Body of pancreas (tissue), 4 donors: ENCODE data around the gene CHRNA1. TPM values are rescaled to one million over a fixed set of nuclear protein-coding genes. Genes with fewer than 3 reads are reported as not detected.

ENCODE experiments used
- ATAC-seq: fragments of 150-250 bp; one replicate; pipeline ENCODE4 v1.9.1; 2016
- DNase-seq, 4 donors: peaks; one replicate each; pipeline ENCODE4 v3.0.0-alpha.2; 2019
- H3K27ac ChIP-seq, 4 donors: fragments of 200-600 bp; sonication (generic); 1 replicate in 3 of 4; 2 replicates in 1 of 4; pipeline versions ENCODE4 v1.5.1 to v1.6.1; 2016 to 2019; ENCODE audit warnings: mild to moderate bottlenecking in 1 of 4, mixed read lengths in 1 of 4, moderate library complexity in 1 of 4
- H3K27me3 ChIP-seq, 2 donors: fragments of 200-600 bp; sonication (generic); one replicate each; pipeline ENCODE4 v1.6.0; 2016; ENCODE audit warnings: mild to moderate bottlenecking in 1 of 2
- H3K36me3 ChIP-seq, 2 donors: fragments of 200-600 bp; sonication (generic); replicated peaks in 1 of 2; 2 replicates each; pipeline ENCODE4 v1.5.1; 2016; ENCODE audit warnings: low read depth in 2 of 2; ENCODE audit not compliant: insufficient read depth in 1 of 2
- H3K4me1 ChIP-seq: fragments of 200-600 bp; sonication (generic); one replicate; pipeline ENCODE4 v1.6.0; 2016
- H3K4me3 ChIP-seq, 2 donors: fragments of 200-600 bp; sonication (generic); 1 replicate in 1 of 2; 2 replicates in 1 of 2; pipeline ENCODE4 v1.5.1; 2016 to 2019
- H3K9me3 ChIP-seq, 3 donors: fragments of 200-600 bp; sonication (generic); 1 replicate in 2 of 3; 2 replicates in 1 of 3; pipeline ENCODE4 v1.5.1; 2016
- POLR2A ChIP-seq, 3 donors: fragments of 450-650 bp; IDR thresholded peaks; one replicate each; pipeline ENCODE4 v1.6.1; 2016; ENCODE audit warnings: antibody characterized with exemption in 3 of 3, mild to moderate bottlenecking in 2 of 3
- WGBS, 2 donors: methylation state at CpG; one replicate each; pipeline ENCODE4 v1.1.5; 2017; 5-methylcytosine and 5-hydroxymethylcytosine counted together
- intact Hi-C: fragments of 100-400 bp; cut with DNase I; formaldehyde crosslinking; loops from one replicate; pipeline ENCODE4 v1.15.1; 2023
- total RNA-seq, 2 donors: library from RNA; depleted of rRNA; stranded (reverse); fragments of >200 nt; gene quantifications; one replicate each; pipeline ENCODE4 v1.1.0, GENCODE V29; 2016
- TF ChIP-seq, protein P1 (sequence below), 7 experiments: fragments of 450-650 bp in 4 of 7; fragments of 200-600 bp in 3 of 7; sonication (generic) in 3 of 7; IDR thresholded peaks; one replicate each; pipeline ENCODE4 v1.5.1; 2016 to 2019; ENCODE audit warnings: antibody characterized with exemption in 7 of 7

CHRNA1 gene
- total RNA-seq, 2 donors from 2014 or later, result not detected

GRCh38 chr2:174719016-174719415 is 45.3 kb downstream of the CHRNA1 start:
- H3K4me1 ChIP-seq, result no peaks in the 10 kb centered on the region
- DNase-seq (no peak), ATAC-seq (no peak)
- H3K4me3 ChIP-seq, result no peak overlapping the region
- TF ChIP-seq, protein P1, sequence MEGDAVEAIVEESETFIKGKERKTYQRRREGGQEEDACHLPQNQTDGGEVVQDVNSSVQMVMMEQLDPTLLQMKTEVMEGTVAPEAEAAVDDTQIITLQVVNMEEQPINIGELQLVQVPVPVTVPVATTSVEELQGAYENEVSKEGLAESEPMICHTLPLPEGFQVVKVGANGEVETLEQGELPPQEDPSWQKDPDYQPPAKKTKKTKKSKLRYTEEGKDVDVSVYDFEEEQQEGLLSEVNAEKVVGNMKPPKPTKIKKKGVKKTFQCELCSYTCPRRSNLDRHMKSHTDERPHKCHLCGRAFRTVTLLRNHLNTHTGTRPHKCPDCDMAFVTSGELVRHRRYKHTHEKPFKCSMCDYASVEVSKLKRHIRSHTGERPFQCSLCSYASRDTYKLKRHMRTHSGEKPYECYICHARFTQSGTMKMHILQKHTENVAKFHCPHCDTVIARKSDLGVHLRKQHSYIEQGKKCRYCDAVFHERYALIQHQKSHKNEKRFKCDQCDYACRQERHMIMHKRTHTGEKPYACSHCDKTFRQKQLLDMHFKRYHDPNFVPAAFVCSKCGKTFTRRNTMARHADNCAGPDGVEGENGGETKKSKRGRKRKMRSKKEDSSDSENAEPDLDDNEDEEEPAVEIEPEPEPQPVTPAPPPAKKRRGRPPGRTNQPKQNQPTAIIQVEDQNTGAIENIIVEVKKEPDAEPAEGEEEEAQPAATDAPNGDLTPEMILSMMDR (IDR thresholded peaks at IDR 0.05), result no peak
- TF ChIP-seq POLR2A (IDR thresholded peaks at IDR 0.05), result no peak
- H3K36me3 ChIP-seq, result no peaks in the 10 kb centered on the region
- peaks cover 0 to 4% (median 0%) of the 10 kb centered on the region in 3 donors for H3K9me3 ChIP-seq
- 50 to 58% methylated on average over 4 of the region's 4 CpGs for WGBS, 2 donors
- no peaks in the 10 kb centered on the region for H3K27me3 ChIP-seq
- H3K27ac ChIP-seq, result no peak overlapping the region
- intact Hi-C loops, result no loop called here

- DNase-seq (no peak), ATAC-seq (no peak)
- WGBS, 2 donors, result 26 to 67% methylated on average over 4 of the region's 4 CpGs
- TF ChIP-seq, protein P1 (IDR thresholded peaks at IDR 0.05), result no peak
- TF ChIP-seq POLR2A (IDR thresholded peaks at IDR 0.05), result no peak
- Histone ChIP-seq H3K36me3 (no peaks in the 10 kb centered on the region), H3K27ac (no peak overlapping the region), H3K9me3 (peaks cover 0 to 4% (median 0%) of the 10 kb centered on the region in 3 donors), H3K4me1 (no peaks in the 10 kb centered on the region), H3K27me3 (no peaks in the 10 kb centered on the region), H3K4me3 (no peak overlapping the region)
- intact Hi-C loops, result no loop called here
Measured at GRCh38 chr2:174718591-174718990, 45.7 kb downstream of the CHRNA1 start.

- intact Hi-C loops, result no loop called here
- Histone ChIP-seq H3K27me3 (no peaks in the 10 kb centered on the region), H3K9me3 (peaks cover 0 to 4% (median 0%) of the 10 kb centered on the region in 3 donors), H3K4me3 (no peak overlapping the region), H3K36me3 (no peaks in the 10 kb centered on the region), H3K27ac (no peak overlapping the region), H3K4me1 (no peaks in the 10 kb centered on the region)
- DNase-seq (no peak), ATAC-seq (no peak)
- TF ChIP-seq, protein P1 (IDR thresholded peaks at IDR 0.05), result no peak
- no peak for TF ChIP-seq POLR2A (IDR thresholded peaks at IDR 0.05)
- 84 to 94% methylated on average over 3 of the region's 3 CpGs for WGBS, 2 donors
Measured at GRCh38 chr2:174717916-174718315, 46.4 kb downstream of the CHRNA1 start.

DNA sequence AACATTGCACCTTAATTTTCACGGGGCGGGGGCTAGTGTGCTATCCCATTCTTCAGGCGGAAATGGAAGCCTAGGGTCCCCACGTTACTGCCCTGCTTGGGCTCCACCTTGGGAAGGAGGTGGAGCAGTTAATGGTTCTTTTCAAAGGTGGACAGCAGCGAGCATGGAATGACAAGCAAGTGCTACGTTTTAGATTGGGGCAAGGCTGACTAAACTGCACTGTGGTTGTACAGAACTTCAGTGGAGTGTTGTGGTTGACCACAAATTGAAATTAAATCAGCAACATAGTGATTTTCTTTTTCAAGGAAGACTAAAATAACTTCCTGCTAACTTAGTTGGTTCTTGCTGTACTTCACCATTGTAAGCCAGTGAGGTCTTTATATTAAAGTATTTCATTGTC is 47.0 kb downstream of the CHRNA1 start:
- Histone ChIP-seq H3K4me3 (no peak overlapping the region), H3K36me3 (no peaks in the 10 kb centered on the region), H3K4me1 (no peaks in the 10 kb centered on the region), H3K27ac (no peak overlapping the region), H3K9me3 (peaks cover 0 to 4% (median 0%) of the 10 kb centered on the region in 3 donors), H3K27me3 (no peaks in the 10 kb centered on the region)
- intact Hi-C loops, result no loop called here
- ATAC-seq (no peak), DNase-seq (no peak)
- 70 to 81% methylated on average over 6 of the region's 6 CpGs for WGBS, 2 donors
- TF ChIP-seq, protein P1 (IDR thresholded peaks at IDR 0.05), result no peak
- TF ChIP-seq POLR2A (IDR thresholded peaks at IDR 0.05), result no peak

DNA sequence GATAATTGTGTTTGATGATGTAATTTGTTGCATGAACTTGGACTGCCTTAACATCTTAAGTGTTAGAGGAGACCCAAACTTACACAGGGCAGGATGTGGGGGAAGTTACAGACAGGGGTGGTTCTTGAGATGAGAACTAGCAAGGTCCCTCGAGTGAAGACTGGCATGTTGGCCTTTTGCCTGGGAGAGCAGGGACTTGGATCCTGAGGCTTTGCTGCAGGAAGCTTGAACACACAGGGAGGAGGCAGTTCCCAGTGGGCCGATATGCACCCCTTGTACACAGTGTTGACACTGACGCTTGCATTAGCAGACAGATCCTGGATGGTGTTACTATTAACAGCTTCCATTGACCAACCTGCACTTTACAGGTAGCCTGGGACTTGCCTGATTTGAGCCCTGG is 47.5 kb downstream of the CHRNA1 start:
- Histone ChIP-seq H3K27ac (no peak overlapping the region), H3K9me3 (peaks cover 0 to 4% (median 0%) of the 10 kb centered on the region in 3 donors), H3K27me3 (no peaks in the 10 kb centered on the region), H3K4me3 (no peak overlapping the region), H3K36me3 (no peaks in the 10 kb centered on the region), H3K4me1 (no peaks in the 10 kb centered on the region)
- ATAC-seq (no peak), DNase-seq (no peak)
- intact Hi-C loops, result no loop called here
- WGBS, 2 donors, result 50 to 55% methylated on average over 3 of the region's 3 CpGs
- TF ChIP-seq POLR2A (IDR thresholded peaks at IDR 0.05), result no peak
- TF ChIP-seq, protein P1 (IDR thresholded peaks at IDR 0.05), result no peak
